A673 (cell line): ENCODE data around the gene UTP4. TPM values are rescaled to one million over a fixed set of nuclear protein-coding genes. Genes with fewer than 3 reads are reported as not detected.

Experiments used
- BruUV-seq: library from RNA; stranded (reverse); fragments of 400-500 nt; replicated peaks from 2 replicates; lab custom pipeline; 2021; lab: Mats Ljungman, UMichigan
- CTCF ChIA-PET: fragments of 300-600 bp; sonication (Branson Sonifier 250); formaldehyde crosslinking; loops from one replicate; lab custom pipeline; 2022; ENCODE audit warnings: antibody characterized with exemption; lab: Charles Lee
- POLR2A ChIA-PET: fragments of 300-600 bp; sonication (Branson Sonifier 250); formaldehyde crosslinking; loops from one replicate; lab custom pipeline; 2022; ENCODE audit warnings: antibody characterized with exemption; ENCODE audit not compliant: low non-redundant PET; lab: Charles Lee
- DNase-seq: peaks from one replicate; pipeline ENCODE4 v3.0.0-alpha.2; 2015; ENCODE audit warnings: low spot score
- H3K27ac ChIP-seq: fragments of 200-600 bp; sonication (generic); 2 replicates; pipeline ENCODE4 v1.5.1; 2016; ENCODE audit warnings: mixed run types, low read depth, mild to moderate bottlenecking, mixed read lengths, antibody characterized with exemption, low read length; ENCODE audit not compliant: poor library complexity, severe bottlenecking
- H3K27me3 ChIP-seq: fragments of 200-600 bp; sonication (generic); replicated peaks from 2 replicates; pipeline ENCODE4 v1.6.1; 2017; ENCODE audit warnings: mixed run types, low read depth, mild to moderate bottlenecking, mixed read lengths, antibody characterized with exemption, low read length; ENCODE audit not compliant: insufficient read depth, poor library complexity
- H3K36me3 ChIP-seq: fragments of 200-600 bp; sonication (generic); 2 replicates; pipeline ENCODE4 v1.6.1; 2016; ENCODE audit warnings: mixed run types, mild to moderate bottlenecking, mixed read lengths, antibody characterized with exemption, low read length; ENCODE audit not compliant: insufficient read depth, poor library complexity, severe bottlenecking
- H3K4me1 ChIP-seq: fragments of 200-600 bp; sonication (generic); 2 replicates; pipeline ENCODE4 v1.6.1; 2017; ENCODE audit warnings: mixed run types, mild to moderate bottlenecking, mixed read lengths, antibody characterized with exemption, low read length; ENCODE audit not compliant: insufficient read depth, poor library complexity, severe bottlenecking
- H3K4me3 ChIP-seq: fragments of 200-600 bp; sonication (generic); 2 replicates; pipeline ENCODE4 v1.5.1; 2016; ENCODE audit warnings: low read depth, mixed run types, mild to moderate bottlenecking, mixed read lengths, low read length; ENCODE audit not compliant: poor library complexity, severe bottlenecking
- H3K9me3 ChIP-seq: fragments of 200-600 bp; sonication (generic); 2 replicates; pipeline ENCODE4 v1.6.1; 2016; ENCODE audit warnings: mixed run types, low read depth, mild to moderate bottlenecking, mixed read lengths, antibody characterized with exemption, low read length; ENCODE audit not compliant: poor library complexity, severe bottlenecking
- EZH2 ChIP-seq: fragments of 200-600 bp; sonication (generic); IDR thresholded peaks from 2 replicates; pipeline ENCODE4 v1.6.1; 2017; ENCODE audit warnings: borderline replicate concordance, low read depth, mild to moderate bottlenecking, mixed read lengths, antibody characterized with exemption, low read length; ENCODE audit not compliant: poor library complexity, severe bottlenecking
- intact Hi-C: fragments of 100-400 bp; cut with micrococcal nuclease; formaldehyde crosslinking; loops from one replicate; pipeline ENCODE4 v1.10.0; 2022; ENCODE audit not compliant: unreplicated experiment
- total RNA-seq: library from RNA; stranded (reverse); gene quantifications from 2 replicates; pipeline ENCODE4 v1.2.3, GENCODE V29; 2021
- TF ChIP-seq, protein P1 (sequence below): fragments of 300-800, 200-600 bp; sonication (generic); conservative IDR thresholded peaks from 2 replicates; pipeline ENCODE4 v1.5.1; 2017; ENCODE audit warnings: low read depth, mild to moderate bottlenecking, antibody characterized with exemption, low read length, moderate library complexity, mixed read lengths

Gene UTP4
- total RNA-seq, 1 experiment from 2014 or later: 146 TPM

DNA sequence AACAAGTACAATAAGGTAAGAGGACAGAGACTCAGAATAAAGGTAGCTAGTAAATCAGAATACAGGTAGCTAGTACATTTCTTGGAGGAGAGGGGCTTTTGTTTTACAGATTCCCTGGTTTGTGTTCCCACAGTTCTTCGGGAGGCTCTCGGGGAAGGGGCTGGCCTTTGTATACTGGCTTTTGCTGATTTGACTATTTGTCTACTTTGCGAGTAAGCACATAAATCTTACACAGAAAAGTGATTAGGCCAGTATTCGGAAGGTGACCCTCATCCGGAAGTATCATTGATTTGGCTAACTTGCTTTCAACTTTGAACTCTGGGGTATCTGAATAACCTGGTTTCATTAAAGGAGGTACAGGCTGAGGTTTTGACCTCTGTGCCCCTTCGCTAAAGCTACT is 33.1 kb downstream of the UTP4 start:
- ChIA-PET POLR2A (no interaction called here), CTCF (no interaction called here)
- no peaks in the 10 kb centered on the region for H3K9me3 ChIP-seq
- H3K27ac ChIP-seq: no peak overlapping the region
- H3K27me3 ChIP-seq: no peaks in the 10 kb centered on the region
- no peak overlapping the region for H3K4me3 ChIP-seq
- no TSS peak for BruUV-seq
- intact Hi-C loops: no loop called here
- no peaks in the 10 kb centered on the region for H3K4me1 ChIP-seq
- peaks cover 84% of the 10 kb centered on the region for H3K36me3 ChIP-seq
- DNase-seq: no peak
- TF ChIP-seq EZH2: no peak
- TF ChIP-seq, protein P1, sequence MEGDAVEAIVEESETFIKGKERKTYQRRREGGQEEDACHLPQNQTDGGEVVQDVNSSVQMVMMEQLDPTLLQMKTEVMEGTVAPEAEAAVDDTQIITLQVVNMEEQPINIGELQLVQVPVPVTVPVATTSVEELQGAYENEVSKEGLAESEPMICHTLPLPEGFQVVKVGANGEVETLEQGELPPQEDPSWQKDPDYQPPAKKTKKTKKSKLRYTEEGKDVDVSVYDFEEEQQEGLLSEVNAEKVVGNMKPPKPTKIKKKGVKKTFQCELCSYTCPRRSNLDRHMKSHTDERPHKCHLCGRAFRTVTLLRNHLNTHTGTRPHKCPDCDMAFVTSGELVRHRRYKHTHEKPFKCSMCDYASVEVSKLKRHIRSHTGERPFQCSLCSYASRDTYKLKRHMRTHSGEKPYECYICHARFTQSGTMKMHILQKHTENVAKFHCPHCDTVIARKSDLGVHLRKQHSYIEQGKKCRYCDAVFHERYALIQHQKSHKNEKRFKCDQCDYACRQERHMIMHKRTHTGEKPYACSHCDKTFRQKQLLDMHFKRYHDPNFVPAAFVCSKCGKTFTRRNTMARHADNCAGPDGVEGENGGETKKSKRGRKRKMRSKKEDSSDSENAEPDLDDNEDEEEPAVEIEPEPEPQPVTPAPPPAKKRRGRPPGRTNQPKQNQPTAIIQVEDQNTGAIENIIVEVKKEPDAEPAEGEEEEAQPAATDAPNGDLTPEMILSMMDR: no peak

DNA sequence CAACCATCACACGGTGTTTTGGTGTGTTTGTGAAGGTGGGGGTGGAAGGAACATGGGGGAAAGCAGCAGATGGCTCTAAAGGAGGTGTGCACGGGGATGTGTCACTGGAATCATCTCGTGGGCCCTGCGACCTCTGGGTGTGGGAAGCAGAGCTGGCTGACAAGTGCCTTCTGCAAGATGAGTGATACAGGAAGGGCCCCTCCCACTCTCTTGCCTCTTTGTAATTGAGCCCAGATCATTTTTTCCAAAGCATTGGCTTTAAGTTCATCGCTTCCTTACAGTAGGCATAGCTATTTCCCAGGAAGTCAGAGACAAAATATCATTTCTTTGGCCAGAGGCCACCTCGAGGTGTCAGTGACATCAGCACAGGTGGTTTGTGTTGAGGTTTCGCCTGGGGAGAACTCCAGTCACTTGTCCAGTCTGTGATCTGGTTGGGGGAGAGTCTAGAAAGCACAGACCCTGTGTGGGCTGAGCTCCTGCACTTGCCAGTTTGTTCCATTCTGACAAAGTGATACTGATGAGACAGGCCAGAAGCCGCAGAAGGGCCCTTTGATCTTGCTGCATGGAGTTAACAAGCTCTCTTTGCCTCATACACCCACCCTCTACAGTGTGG is 33.9 kb downstream of the UTP4 start:
- BruUV-seq: no TSS peak
- H3K4me3 ChIP-seq: no peak overlapping the region
- no peak for TF ChIP-seq EZH2
- TF ChIP-seq, protein P1: no peak
- no peaks in the 10 kb centered on the region for H3K9me3 ChIP-seq
- H3K27ac ChIP-seq: no peak overlapping the region
- ChIA-PET CTCF (interaction anchor here (0.6 kb wide), 1 partner anchor 26 kb away, joined by 4 read pairs; no protein-coding TSS in a partner anchor), POLR2A (interaction anchor here (0.5 kb wide), 1 partner anchor 1373 kb away, joined by 3 read pairs; no protein-coding TSS in a partner anchor)
- H3K4me1 ChIP-seq: no peaks in the 10 kb centered on the region
- intact Hi-C loops: no loop called here
- no peaks in the 10 kb centered on the region for H3K27me3 ChIP-seq
- peaks cover 77% of the 10 kb centered on the region for H3K36me3 ChIP-seq
- DNase-seq: no peak

DNA sequence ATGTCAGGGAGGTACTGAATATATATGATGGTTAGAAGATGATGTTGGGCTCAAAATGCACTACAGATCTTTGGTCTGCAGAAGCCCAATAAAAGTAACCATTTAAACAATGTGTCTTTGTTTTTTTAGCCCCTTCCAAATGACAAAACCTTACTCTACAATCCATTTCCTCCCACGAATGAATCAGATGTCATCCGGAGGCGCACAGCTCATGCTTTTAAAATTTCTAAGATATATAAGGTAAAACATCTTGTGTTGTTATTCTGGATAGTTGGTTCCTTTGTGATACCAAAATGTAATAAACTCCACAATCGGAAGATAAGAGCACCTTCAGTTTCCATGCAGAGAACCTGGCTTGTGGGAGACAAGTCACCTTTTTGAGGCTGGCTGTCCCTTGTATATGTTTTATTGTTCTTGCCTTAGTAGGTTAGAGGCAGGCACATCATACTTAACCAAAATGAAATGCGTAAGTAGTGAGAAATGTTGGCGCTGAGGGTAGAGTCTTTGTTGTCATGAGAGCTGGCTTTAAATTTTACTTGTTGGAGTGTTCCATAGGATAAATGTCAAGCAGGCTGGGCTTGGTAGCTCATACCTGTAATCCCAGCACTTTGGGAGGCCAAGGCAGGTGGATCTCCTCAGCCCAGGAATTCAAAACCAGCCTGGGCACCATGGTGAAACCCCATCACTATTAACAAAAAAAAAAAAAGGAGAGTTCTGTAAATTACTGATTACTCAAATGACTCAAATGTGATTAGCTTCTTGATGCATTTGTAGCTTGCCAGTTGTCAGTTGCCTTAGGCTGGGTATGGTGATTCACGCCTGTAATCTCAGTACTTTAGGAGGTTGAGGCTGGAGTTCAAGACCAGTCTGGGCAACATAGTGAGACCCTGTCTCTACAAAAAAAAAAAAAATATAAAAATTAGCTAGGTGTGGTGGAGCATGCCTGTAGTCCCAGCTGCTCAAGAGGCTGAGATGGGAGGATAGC is 34.8 kb downstream of the UTP4 start:
- POLR2A ChIA-PET: interaction anchor here (0.5 kb wide), 2 partner anchors 266 to 1372 kb away, joined by 3 read pairs; no protein-coding TSS in a partner anchor
- DNase-seq: no peak
- no peak for TF ChIP-seq EZH2
- TF ChIP-seq, protein P1: no peak
- Histone ChIP-seq H3K27ac (no peak overlapping the region), H3K9me3 (no peaks in the 10 kb centered on the region), H3K27me3 (no peaks in the 10 kb centered on the region), H3K4me3 (no peak overlapping the region), H3K36me3 (peaks cover 70% of the 10 kb centered on the region), H3K4me1 (no peaks in the 10 kb centered on the region)
- intact Hi-C loops: no loop called here
- no TSS peak for BruUV-seq
- CTCF ChIA-PET: interaction anchor here (0.6 kb wide), 1 partner anchor 27 kb away, joined by 4 read pairs; no protein-coding TSS in a partner anchor
